ENCODE results near the gene SPIRE2. TPM values are rescaled to one million over a fixed set of nuclear protein-coding genes. Genes with fewer than 3 reads are reported as not detected.

The SPIRE2 gene
- total and polyA plus RNA-seq, 2 of the 13 experiments (the other 11 are each of a cell fraction or from before 2014, with no cell fraction given) = 13.3 to 37.5 TPM

- no peaks in the 10 kb centered on the region; a peak in 1 of 5 replicates for H3K27me3 ChIP-seq (ENCODE audit: control insufficient read depth in 1 of 2, insufficient read depth in 2 of 2, low read length in 2 of 2)
- H4K20me1 ChIP-seq (ENCODE audit: insufficient read depth, low read length) = 0 out of 2 replicates have a peak, but pooled peaks cover 7% of the 10 kb centered on the region
- FAIRE-seq = no peak
- no peak for DNase-seq (ENCODE audit: low spot score)
- peak overlapping the region; percentile 94 for H3K27ac ChIP-seq (ENCODE audit: extremely low read length, insufficient read depth, low read length)
- BruUV-seq (replicated peaks) = no TSS peak
- no peaks in the 10 kb centered on the region for H3K9me3 ChIP-seq (ENCODE audit: low read length)
- H3K4me2 ChIP-seq (ENCODE audit: low read depth, low read length) = peak overlapping the region; percentile 89
- H3K4me1 ChIP-seq (ENCODE audit: insufficient read depth, low read length) = peaks cover 81% of the 10 kb centered on the region
- CTCF ChIA-PET (ENCODE audit: low intra/inter-chr PET ratio, low total read pairs) = no interaction called here
- no peak overlapping the region for H3K4me3 ChIP-seq (replicated peaks in 1 of 3; ENCODE audit: insufficient read depth in 1 of 3, low read depth in 2 of 3, low read length in 3 of 3)
- intact Hi-C loops (cut with micrococcal nuclease; ENCODE audit: unreplicated experiment) (loop anchor here (10.0 kb wide), 1 partner anchor 122 kb away; the partner anchor contains the start of gene SPATA2L), in situ Hi-C loops (cut with HindIII; ENCODE audit: extremely low pct_ligation_motif_present, low pct_unique_long_range_greater_than_20kb) (no loop called here)
- POLR2A ChIA-PET = interaction anchor here (0.8 to 1.9 kb wide), 4 partner anchors 8 to 96 kb away, joined by 3 to 19 read pairs (median 4); partner anchors contain the start of genes TCF25 and TUBB3
- WGBS (ENCODE audit: low lambda C conversion rate) = 87% methylated on average over 26 of the region's 26 CpGs
- peak overlapping the region; percentile 92 for H3K9ac ChIP-seq (ENCODE audit: insufficient read depth, low read depth, low read length)
- no peaks in the 10 kb centered on the region for H3K36me3 ChIP-seq (replicated peaks in 1 of 2; ENCODE audit: control insufficient read depth in 1 of 2, insufficient read depth in 2 of 2, low read length in 2 of 2)
- H3K79me2 ChIP-seq (ENCODE audit: insufficient read depth, low read length) = peaks cover 32% of the 10 kb centered on the region
- no peak overlapping the region for H2AFZ ChIP-seq (ENCODE audit: low read length)
- no peak for ATAC-seq
- no peak for TF ChIP-seq MATR3 (CRISPR knock-in tag; IDR thresholded peaks at IDR 0.05)
- TF ChIP-seq ZNF713 (CRISPR knock-in tag; IDR thresholded peaks at IDR 0.05) = no peak
- TF ChIP-seq GPBP1L1 (CRISPR knock-in tag; IDR thresholded peaks at IDR 0.05) = no peak
- TF ChIP-seq ZBTB33 (CRISPR knock-in tag; IDR thresholded peaks at IDR 0.05) = peak; percentile 85; the same call in 1 of the 2 replicates
- no peak for TF ChIP-seq MIER2 (CRISPR knock-in tag; IDR thresholded peaks at IDR 0.05)
- TF ChIP-seq ZSCAN25 (CRISPR knock-in tag; IDR thresholded peaks at IDR 0.05) = no peak
- TF ChIP-seq ZBTB38 (CRISPR knock-in tag; IDR thresholded peaks at IDR 0.05) = peak; percentile 53
- 0 out of 2 replicates have a peak, but pooled peaks have one; percentile 24 for TF ChIP-seq FOXP4 (CRISPR knock-in tag; IDR thresholded peaks at IDR 0.05)
- no peak for TF ChIP-seq SMAD1 (CRISPR knock-in tag; IDR thresholded peaks at IDR 0.05; ENCODE audit: borderline replicate concordance, low read depth)
- no peak for TF ChIP-seq PHF8 (CRISPR knock-in tag; IDR thresholded peaks at IDR 0.05)
- no peak for TF ChIP-seq GTF2F1 (IDR thresholded peaks at IDR 0.05; ENCODE audit: low read length)
- no peak for TF ChIP-seq SKIL (CRISPR knock-in tag; IDR thresholded peaks at IDR 0.05; ENCODE audit: borderline replicate concordance)
- no peak for TF ChIP-seq ZNF275 (CRISPR knock-in tag; IDR thresholded peaks at IDR 0.05; ENCODE audit: borderline replicate concordance)
- TF ChIP-seq ZNF235 (CRISPR knock-in tag; IDR thresholded peaks at IDR 0.05; ENCODE audit: borderline replicate concordance) = no peak
These were observed 1.5 kb upstream of the SPIRE2 start for GRCh38 chr16:89826531-89827382.

All from HepG2 (cell line).